Right hindlimb (tissue), 1 donor: ENCODE data around the gene TNFRSF6B.

Experiments
- DNase-seq: peaks from one replicate; pipeline ENCODE4 v3.0.0-alpha.2; 2018

TNFRSF6B gene

GRCh38 chr20:63698739-63699465, 2.5 kb downstream of the TNFRSF6B start:
- DNase-seq: peak; percentile 68

- DNase-seq: peak; percentile 35
These were observed 3.2 kb downstream of the TNFRSF6B start for GRCh38 chr20:63699466-63700198.

- peak; percentile 28 for DNase-seq
These were observed 4.0 kb downstream of the TNFRSF6B start for GRCh38 chr20:63700199-63701050.

- no peak for DNase-seq
These were observed 4.5 kb downstream of the TNFRSF6B start for GRCh38 chr20:63701051-63701328.

GRCh38 chr20:63701329-63702035, 5.0 kb downstream of the TNFRSF6B start:
- DNase-seq: peak; percentile 29

GRCh38 chr20:63702036-63702665, 5.7 kb downstream of the TNFRSF6B start:
- no peak for DNase-seq

GRCh38 chr20:63702751-63703470, 6.5 kb downstream of the TNFRSF6B start:
- DNase-seq: no peak

- DNase-seq: no peak
These were observed 7.1 kb downstream of the TNFRSF6B start for GRCh38 chr20:63703471-63703975.

- no peak for DNase-seq
These were observed 7.7 kb downstream of the TNFRSF6B start for GRCh38 chr20:63703976-63704748.

GRCh38 chr20:63704749-63705117, 8.3 kb downstream of the TNFRSF6B start:
- peak; percentile 13 for DNase-seq

- DNase-seq: no peak
These were observed 9.0 kb downstream of the TNFRSF6B start for GRCh38 chr20:63705232-63706026.

GRCh38 chr20:63706027-63706695, 9.7 kb downstream of the TNFRSF6B start:
- no peak for DNase-seq

- DNase-seq: peak; percentile 59
These were observed 10.6 kb downstream of the TNFRSF6B start for GRCh38 chr20:63706852-63707557.

- peak; percentile 90 for DNase-seq
These were observed 11.3 kb downstream of the TNFRSF6B start, which contains the start of the genes ARFRP1 and ZGPAT for GRCh38 chr20:63707558-63708300. ARFRP1 (minus strand) TSS chr20:63707976; CDS start chr20:63707091, 885 bp downstream. ZGPAT (plus strand) TSS chr20:63708039; CDS start chr20:63708581, 542 bp downstream.

- peak; percentile 28 for DNase-seq
These were observed 12.1 kb downstream of the TNFRSF6B start for GRCh38 chr20:63708301-63709148.

GRCh38 chr20:63709149-63709527, 12.7 kb downstream of the TNFRSF6B start:
- peak; percentile 20 for DNase-seq
